ENCODE results near the gene PDIK1L.
A peak's percentile ranks its signal among the peaks of the same experiment; 100 is the strongest.

PDIK1L gene

DNA sequence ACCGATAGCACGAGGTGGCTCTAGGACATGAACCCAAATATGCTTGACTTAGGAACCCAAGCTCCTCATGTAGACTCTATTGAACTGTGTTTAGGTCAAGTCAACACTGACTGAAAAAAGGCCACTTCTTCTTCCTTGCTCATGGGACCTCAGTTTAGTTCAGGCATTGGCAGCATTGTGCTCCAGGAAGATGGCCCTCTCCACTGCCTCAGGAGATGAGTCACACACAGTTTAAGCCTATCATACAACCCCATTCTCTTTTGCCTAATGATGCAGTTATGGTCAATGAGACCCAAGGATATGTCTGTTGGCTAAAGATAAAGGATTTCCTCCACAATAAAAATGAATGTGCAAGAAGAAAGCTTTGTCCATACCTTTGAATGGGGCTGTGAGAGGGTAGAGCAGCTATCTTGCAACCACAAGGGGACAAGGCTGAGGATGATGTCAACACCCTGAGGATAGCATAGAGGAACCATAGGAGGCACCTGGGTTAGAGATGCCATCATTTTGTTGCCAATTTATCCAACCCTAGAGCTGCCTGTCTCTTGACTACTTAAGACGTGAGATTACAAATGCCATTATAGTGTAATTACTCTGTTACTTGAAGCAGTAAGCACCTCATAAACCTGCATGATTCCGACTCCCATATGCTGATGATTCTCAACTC is 41.2 kb upstream of the PDIK1L start:
- H3K9me3 ChIP-seq (ENCODE audit: control extremely low read depth in 1 of 5, control insufficient read depth in 4 of 5, insufficient read depth in 2 of 5, low read depth in 1 of 5, low read length in 4 of 5): no peaks in the 10 kb centered on the region
- H3K4me1 ChIP-seq (ENCODE audit: control extremely low read depth in 1 of 4, control insufficient read depth in 4 of 4, insufficient read depth in 4 of 4, low read length in 3 of 4): peaks cover 0 to under 1% (median 0%) of the 10 kb centered on the region in 4 experiments
- peak overlapping the region in 1 of 2 experiments; percentile 18 for H3K27ac ChIP-seq (ENCODE audit: insufficient read depth in 1 of 2, low read depth in 1 of 2, low read length in 2 of 2, poor library complexity in 1 of 2, severe bottlenecking in 2 of 2)
- ChIA-PET POLR2A (no interaction called here), CTCF (interaction anchor here (1.3 to 2.2 kb wide), 2 partner anchors 12 to 73 kb away, joined by 3 to 5 read pairs; no protein-coding TSS in a partner anchor)
- peak; percentile 60 to 89 (median 80) for DNase-seq
- no peak overlapping the region for H3K4me3 ChIP-seq (ENCODE audit: control insufficient read depth in 1 of 7, extremely low read depth in 1 of 7, insufficient read depth in 4 of 7, low read depth in 2 of 7, low read length in 6 of 7)
- no peaks in the 10 kb centered on the region for H3K36me3 ChIP-seq (ENCODE audit: control insufficient read depth in 4 of 4, insufficient read depth in 4 of 4, low read length in 3 of 4)
- WGBS (ENCODE audit: insufficient coverage): 100% methylated on average over 4 of the region's 4 CpGs
- H3K27me3 ChIP-seq (replicated peaks in 2 of 5; ENCODE audit: control insufficient read depth in 4 of 5, insufficient read depth in 5 of 5, low read length in 4 of 5): peaks cover 0 to 26% (median 5%) of the 10 kb centered on the region in 5 experiments

GRCh38 chr1:26070963-26071342 is 40.7 kb upstream of the PDIK1L start:
- Histone ChIP-seq H3K4me1 (ENCODE audit: control extremely low read depth in 1 of 4, control insufficient read depth in 4 of 4, insufficient read depth in 4 of 4, low read length in 3 of 4) (peaks cover 0 to 4% (median 0%) of the 10 kb centered on the region in 4 experiments), H3K36me3 (ENCODE audit: control insufficient read depth in 4 of 4, insufficient read depth in 4 of 4, low read length in 3 of 4) (no peaks in the 10 kb centered on the region), H3K9me3 (ENCODE audit: control extremely low read depth in 1 of 5, control insufficient read depth in 4 of 5, insufficient read depth in 2 of 5, low read depth in 1 of 5, low read length in 4 of 5) (no peaks in the 10 kb centered on the region), H3K27me3 (replicated peaks in 2 of 5; ENCODE audit: control insufficient read depth in 4 of 5, insufficient read depth in 5 of 5, low read length in 4 of 5) (peaks cover 0 to 26% (median 5%) of the 10 kb centered on the region in 5 experiments), H3K4me3 (ENCODE audit: control insufficient read depth in 1 of 7, extremely low read depth in 1 of 7, insufficient read depth in 4 of 7, low read depth in 2 of 7, low read length in 6 of 7) (no peak overlapping the region), H3K27ac (ENCODE audit: insufficient read depth in 1 of 2, low read depth in 1 of 2, low read length in 2 of 2, poor library complexity in 1 of 2, severe bottlenecking in 2 of 2) (no peak overlapping the region)
- CTCF ChIA-PET: interaction anchor here (1.3 to 2.2 kb wide), 2 partner anchors 13 to 72 kb away, joined by 3 to 5 read pairs; no protein-coding TSS in a partner anchor
- POLR2A ChIA-PET: no interaction called here
- DNase-seq: no peak
- 98% methylated on average over 5 of the region's 6 CpGs for WGBS (ENCODE audit: insufficient coverage)

- H3K9me3 ChIP-seq (ENCODE audit: control extremely low read depth in 1 of 5, control insufficient read depth in 4 of 5, insufficient read depth in 2 of 5, low read depth in 1 of 5, low read length in 4 of 5): no peaks in the 10 kb centered on the region
- H3K27me3 ChIP-seq (replicated peaks in 2 of 5; ENCODE audit: control insufficient read depth in 4 of 5, insufficient read depth in 5 of 5, low read length in 4 of 5): peaks cover 0 to 21% (median 3%) of the 10 kb centered on the region in 5 experiments
- ChIA-PET POLR2A (interaction anchor here (1.0 kb wide), 1 partner anchor 14 kb away, joined by 3 read pairs; no protein-coding TSS in a partner anchor), CTCF (interaction anchor here (1.1 kb wide), 1 partner anchor 12 kb away, joined by 4 read pairs; no protein-coding TSS in a partner anchor)
- H3K4me3 ChIP-seq (ENCODE audit: control insufficient read depth in 1 of 7, extremely low read depth in 1 of 7, insufficient read depth in 4 of 7, low read depth in 2 of 7, low read length in 6 of 7): no peak overlapping the region
- H3K27ac ChIP-seq (ENCODE audit: insufficient read depth in 1 of 2, low read depth in 1 of 2, low read length in 2 of 2, poor library complexity in 1 of 2, severe bottlenecking in 2 of 2): no peak overlapping the region
- H3K4me1 ChIP-seq (ENCODE audit: control extremely low read depth in 1 of 4, control insufficient read depth in 4 of 4, insufficient read depth in 4 of 4, low read length in 3 of 4): peaks cover 0 to 4% (median 0%) of the 10 kb centered on the region in 4 experiments
- no peaks in the 10 kb centered on the region for H3K36me3 ChIP-seq (ENCODE audit: control insufficient read depth in 4 of 4, insufficient read depth in 4 of 4, low read length in 3 of 4)
- DNase-seq: no peak
- WGBS (ENCODE audit: insufficient coverage): 89% methylated on average over 5 of the region's 6 CpGs
Observed at GRCh38 chr1:26072305-26072704, 39.3 kb upstream of the PDIK1L start.

- peaks cover 0 to 13% (median 3%) of the 10 kb centered on the region in 5 experiments for H3K27me3 ChIP-seq (replicated peaks in 2 of 5; ENCODE audit: control insufficient read depth in 4 of 5, insufficient read depth in 5 of 5, low read length in 4 of 5)
- no peak for DNase-seq
- CTCF ChIA-PET: interaction anchor here (1.3 to 1.7 kb wide), 2 partner anchors 13 to 39 kb away, joined by 3 to 7 read pairs; no protein-coding TSS in a partner anchor
- peaks cover 0 to 4% (median 0%) of the 10 kb centered on the region in 4 experiments for H3K4me1 ChIP-seq (ENCODE audit: control extremely low read depth in 1 of 4, control insufficient read depth in 4 of 4, insufficient read depth in 4 of 4, low read length in 3 of 4)
- POLR2A ChIA-PET: no interaction called here
- no peaks in the 10 kb centered on the region for H3K36me3 ChIP-seq (ENCODE audit: control insufficient read depth in 4 of 4, insufficient read depth in 4 of 4, low read length in 3 of 4)
- no peak overlapping the region for H3K4me3 ChIP-seq (ENCODE audit: control insufficient read depth in 1 of 7, extremely low read depth in 1 of 7, insufficient read depth in 4 of 7, low read depth in 2 of 7, low read length in 6 of 7)
- no peak overlapping the region for H3K27ac ChIP-seq (ENCODE audit: insufficient read depth in 1 of 2, low read depth in 1 of 2, low read length in 2 of 2, poor library complexity in 1 of 2, severe bottlenecking in 2 of 2)
- no peaks in the 10 kb centered on the region for H3K9me3 ChIP-seq (ENCODE audit: control extremely low read depth in 1 of 5, control insufficient read depth in 4 of 5, insufficient read depth in 2 of 5, low read depth in 1 of 5, low read length in 4 of 5)
- WGBS (ENCODE audit: insufficient coverage): 100% methylated on average over 1 of the region's 3 CpGs
Observed at GRCh38 chr1:26075421-26076144, 36.0 kb upstream of the PDIK1L start.

GRCh38 chr1:26077524-26077923 is 34.1 kb upstream of the PDIK1L start:
- H3K36me3 ChIP-seq (ENCODE audit: control insufficient read depth in 4 of 4, insufficient read depth in 4 of 4, low read length in 3 of 4): no peaks in the 10 kb centered on the region
- H3K9me3 ChIP-seq (ENCODE audit: control extremely low read depth in 1 of 5, control insufficient read depth in 4 of 5, insufficient read depth in 2 of 5, low read depth in 1 of 5, low read length in 4 of 5): no peaks in the 10 kb centered on the region
- H3K4me3 ChIP-seq (ENCODE audit: control insufficient read depth in 1 of 7, extremely low read depth in 1 of 7, insufficient read depth in 4 of 7, low read depth in 2 of 7, low read length in 6 of 7): no peak overlapping the region
- no peak overlapping the region for H3K27ac ChIP-seq (ENCODE audit: insufficient read depth in 1 of 2, low read depth in 1 of 2, low read length in 2 of 2, poor library complexity in 1 of 2, severe bottlenecking in 2 of 2)
- H3K4me1 ChIP-seq (ENCODE audit: control extremely low read depth in 1 of 4, control insufficient read depth in 4 of 4, insufficient read depth in 4 of 4, low read length in 3 of 4): peaks cover 0 to 4% (median 0%) of the 10 kb centered on the region in 4 experiments
- WGBS (ENCODE audit: insufficient coverage): no CpG with 5 or more reads among the region's 1 CpG
- POLR2A ChIA-PET: no interaction called here
- DNase-seq: no peak
- CTCF ChIA-PET: no interaction called here
- peaks cover 0 to 10% (median 2%) of the 10 kb centered on the region in 5 experiments for H3K27me3 ChIP-seq (replicated peaks in 2 of 5; ENCODE audit: control insufficient read depth in 4 of 5, insufficient read depth in 5 of 5, low read length in 4 of 5)

DNA sequence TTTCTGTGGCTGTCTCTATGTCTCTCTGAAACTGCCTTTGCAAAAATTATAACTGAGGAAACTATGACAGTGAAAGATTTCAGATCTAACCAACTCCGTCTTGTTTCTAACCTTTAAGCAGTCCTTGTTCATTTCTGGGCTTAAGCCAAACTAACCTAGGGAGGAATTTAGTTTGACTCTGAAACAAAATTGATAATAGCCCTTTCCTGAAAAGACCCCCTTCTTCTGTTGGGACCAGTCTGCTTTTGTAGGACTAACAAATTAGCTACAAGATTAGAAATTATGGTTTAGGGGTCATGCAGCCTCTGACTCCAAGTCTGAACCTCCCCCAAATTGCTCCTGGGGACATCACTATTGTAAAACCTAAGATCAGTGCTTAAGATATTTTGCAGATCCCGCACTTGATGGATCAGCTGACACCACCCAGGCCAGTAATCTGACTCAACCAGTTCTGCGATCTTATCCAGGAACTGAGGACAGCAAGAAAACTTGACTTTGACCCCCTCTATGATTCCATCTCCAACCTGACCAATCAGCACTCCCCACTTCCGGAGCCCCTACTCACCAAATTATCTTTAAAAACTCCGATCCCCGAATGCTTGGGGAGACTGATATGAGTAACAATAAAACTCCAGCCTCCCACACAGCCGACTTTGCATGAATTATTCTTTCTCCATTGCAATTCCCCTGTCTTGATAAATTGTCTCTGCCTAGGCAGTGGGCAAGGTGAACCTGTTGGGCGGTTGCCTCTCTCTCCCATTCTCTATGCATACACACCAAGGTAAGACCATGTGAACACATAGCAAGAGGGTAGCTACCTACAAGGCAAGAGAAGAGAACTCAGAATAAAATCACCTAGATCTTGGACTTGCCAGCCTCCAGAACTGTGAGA is 33.1 kb upstream of the PDIK1L start:
- no peak for DNase-seq
- Histone ChIP-seq H3K4me1 (ENCODE audit: control extremely low read depth in 1 of 4, control insufficient read depth in 4 of 4, insufficient read depth in 4 of 4, low read length in 3 of 4) (peaks cover 0 to 4% (median 0%) of the 10 kb centered on the region in 4 experiments), H3K4me3 (ENCODE audit: control insufficient read depth in 1 of 7, extremely low read depth in 1 of 7, insufficient read depth in 4 of 7, low read depth in 2 of 7, low read length in 6 of 7) (no peak overlapping the region), H3K27me3 (replicated peaks in 2 of 5; ENCODE audit: control insufficient read depth in 4 of 5, insufficient read depth in 5 of 5, low read length in 4 of 5) (peaks cover 0 to 11% (median 2%) of the 10 kb centered on the region in 5 experiments), H3K27ac (ENCODE audit: insufficient read depth in 1 of 2, low read depth in 1 of 2, low read length in 2 of 2, poor library complexity in 1 of 2, severe bottlenecking in 2 of 2) (no peak overlapping the region), H3K9me3 (ENCODE audit: control extremely low read depth in 1 of 5, control insufficient read depth in 4 of 5, insufficient read depth in 2 of 5, low read depth in 1 of 5, low read length in 4 of 5) (no peaks in the 10 kb centered on the region), H3K36me3 (ENCODE audit: control insufficient read depth in 4 of 4, insufficient read depth in 4 of 4, low read length in 3 of 4) (no peaks in the 10 kb centered on the region)
- ChIA-PET POLR2A (no interaction called here), CTCF (no interaction called here)
- WGBS (ENCODE audit: insufficient coverage): 89% methylated on average over 6 of the region's 8 CpGs
